A549 (cell line): Measurements from ENCODE around the gene CSRP2. TPM values are rescaled to one million over a fixed set of nuclear protein-coding genes. Genes with fewer than 3 reads are reported as not detected.
A peak's percentile ranks its signal among the peaks of the same experiment; 100 is the strongest.

ENCODE experiments used
- ATAC-seq, 2 experiments: fragments of 200-7000 bp in 1 of 2; fragments of >200 bp in 1 of 2; cut with Nextera tagmentation in 1 of 2; cut with Tn5 transposase in 1 of 2; 3 replicates each; pipeline versions ENCODE4 v1.8.0 to v1.9.1; 2018 to 2020; ENCODE audit warnings: mild to moderate bottlenecking in 1 of 2, moderate library complexity in 1 of 2
- CTCF ChIA-PET: fragments of 300-600 bp; sonication (Branson Sonifier 250); formaldehyde crosslinking; extraction: SDS; loops from one replicate; lab custom pipeline; 2021; ENCODE audit warnings: antibody characterized with exemption, inconsistent platforms; lab: Yijun Ruan, JAX
- POLR2A ChIA-PET: fragments of 350-600 bp; formaldehyde crosslinking; extraction: SDS; loops from one replicate; lab custom pipeline; 2021; ENCODE audit warnings: antibody characterized with exemption, inconsistent platforms; lab: Yijun Ruan, JAX
- DNase-seq, 2 experiments: peaks; one replicate each; pipeline versions ENCODE4 v3.0.0 to v3.0.0-alpha.2; 2011 to 2016; ENCODE audit warnings: low read depth in 1 of 2, low spot score in 1 of 2
- FAIRE-seq: peaks from 2 replicates; lab custom pipeline; 2011; peaks lifted over from hg19 to GRCh38; lab: Jason Lieb, UNC
- H3K27ac ChIP-seq, 2 experiments: fragments of >200 bp; sonication (Bioruptor Twin); formaldehyde crosslinking; 3 replicates each; pipeline ENCODE4 v1.5.1; 2016 to 2017
- H3K4me1 ChIP-seq: fragments of >200 bp; sonication (Bioruptor Twin); formaldehyde crosslinking; 3 replicates; pipeline ENCODE4 v1.6.1; 2016
- H3K4me2 ChIP-seq: fragments of >200 bp; sonication (Bioruptor Twin); formaldehyde crosslinking; 3 replicates; pipeline ENCODE4 v1.6.1; 2016
- H3K4me3 ChIP-seq: fragments of >200 bp; sonication (Bioruptor Twin); formaldehyde crosslinking; 3 replicates; pipeline ENCODE4 v1.5.1; 2016
- H3K9me3 ChIP-seq: fragments of >200 bp; sonication (Bioruptor Twin); formaldehyde crosslinking; 3 replicates; pipeline ENCODE4 v1.6.1; 2016
- ATOH8 ChIP-seq: fragments of 250-450 bp; sonication (Bioruptor Pico); IDR thresholded peaks from 2 replicates; pipeline ENCODE4 v1.5.0; 2020; ENCODE audit warnings: low read depth, mild to moderate bottlenecking, moderate library complexity
- BCL3 ChIP-seq: fragments of >200 bp; sonication (Bioruptor Twin); formaldehyde crosslinking; IDR thresholded peaks from 3 replicates; pipeline ENCODE4 v1.6.1; 2016
- BHLHE40 ChIP-seq: IDR thresholded peaks from 2 replicates; pipeline ENCODE4 v1.6.1; 2012; ENCODE audit warnings: low read depth, low read length, inconsistent platforms
- CBX2 ChIP-seq: fragments of 200-600 bp; sonication (generic); IDR thresholded peaks from 2 replicates; pipeline ENCODE4 v1.6.1; 2016; ENCODE audit warnings: low read depth, mild to moderate bottlenecking, borderline replicate concordance
- CBX8 ChIP-seq: fragments of 200-600 bp; sonication (generic); IDR thresholded peaks from 2 replicates; pipeline ENCODE4 v1.6.1; 2016
- CHD4 ChIP-seq: fragments of 200-600 bp; sonication (generic); IDR thresholded peaks from 2 replicates; pipeline ENCODE4 v1.6.1; 2016; ENCODE audit warnings: antibody characterized with exemption, mild to moderate bottlenecking, borderline replicate concordance
- CTCF ChIP-seq: fragments of >200 bp; sonication (Bioruptor Twin); formaldehyde crosslinking; IDR thresholded peaks from 3 replicates; pipeline ENCODE4 v1.5.1; 2016
- ELK1 ChIP-seq: fragments of 150-350 bp; IDR thresholded peaks from 2 replicates; pipeline ENCODE4 v1.6.1; 2014; ENCODE audit warnings: low read depth, mild to moderate bottlenecking, low read length
- EP300 ChIP-seq, 2 experiments: fragments of >200 bp; sonication (Bioruptor Twin); formaldehyde crosslinking; IDR thresholded peaks; 2 replicates in 1 of 2; 3 replicates in 1 of 2; pipeline ENCODE4 v1.6.1; 2016 to 2017
- ESRRA ChIP-seq: fragments of 150-350 bp; IDR thresholded peaks from 2 replicates; pipeline ENCODE4 v1.6.1; 2014; ENCODE audit warnings: mild to moderate bottlenecking, low read length, borderline replicate concordance
- FOSB ChIP-seq: fragments of 250-450 bp; sonication (Bioruptor Pico); IDR thresholded peaks from 2 replicates; pipeline ENCODE4 v1.5.0; 2020; ENCODE audit warnings: mild to moderate bottlenecking, moderate library complexity
- FOXS1 ChIP-seq: fragments of 250-450 bp; sonication (Bioruptor Pico); IDR thresholded peaks from 2 replicates; pipeline ENCODE4 v1.5.0; 2020; ENCODE audit warnings: mild to moderate bottlenecking, moderate library complexity
- HMGXB4 ChIP-seq: fragments of 250-450 bp; sonication (Bioruptor Pico); IDR thresholded peaks from 2 replicates; pipeline ENCODE4 v1.5.0; 2021; ENCODE audit warnings: mild to moderate bottlenecking, moderate library complexity, borderline replicate concordance
- HOXB13 ChIP-seq: fragments of 250-450 bp; sonication (Bioruptor Pico); IDR thresholded peaks from 2 replicates; pipeline ENCODE4 v1.5.0; 2020; ENCODE audit warnings: low read depth, mild to moderate bottlenecking, moderate library complexity
- NPAS2 ChIP-seq: fragments of 250-450 bp; sonication (Bioruptor Pico); IDR thresholded peaks from 2 replicates; pipeline ENCODE4 v1.8.0; 2022; ENCODE audit warnings: mild to moderate bottlenecking, moderate library complexity, borderline replicate concordance
- PHF8 ChIP-seq: fragments of 200-600 bp; sonication (generic); IDR thresholded peaks from 2 replicates; pipeline ENCODE4 v1.6.1; 2016; ENCODE audit warnings: low read depth, mild to moderate bottlenecking, antibody characterized with exemption, moderate library complexity, borderline replicate concordance
- RARB ChIP-seq: fragments of 250-450 bp; sonication (Bioruptor Pico); IDR thresholded peaks from 2 replicates; pipeline ENCODE4 v1.8.0; 2021; ENCODE audit warnings: mild to moderate bottlenecking, moderate library complexity
- RCOR1 ChIP-seq: fragments of 150-350 bp; IDR thresholded peaks from 2 replicates; pipeline ENCODE4 v1.6.1; 2014; ENCODE audit warnings: antibody characterized with exemption, low read length, low read depth
- REST ChIP-seq: fragments of 200-600 bp; sonication (generic); IDR thresholded peaks from 2 replicates; pipeline ENCODE4 v1.6.1; 2016; ENCODE audit warnings: antibody characterized with exemption, mild to moderate bottlenecking, moderate library complexity
- SMC3 ChIP-seq: fragments of >200 bp; sonication (Bioruptor Twin); formaldehyde crosslinking; IDR thresholded peaks from 3 replicates; pipeline ENCODE4 v1.6.1; 2018; ENCODE audit warnings: inconsistent platforms
- TP53 ChIP-seq: fragments of 250-450 bp; sonication (Bioruptor Pico); IDR thresholded peaks from 2 replicates; pipeline ENCODE4 v1.5.0; 2021; ENCODE audit warnings: mild to moderate bottlenecking, moderate library complexity
- ZC3H11A ChIP-seq: fragments of 450-650 bp; IDR thresholded peaks from 2 replicates; pipeline ENCODE4 v1.6.1; 2014; ENCODE audit warnings: antibody characterized with exemption, mild to moderate bottlenecking
- WGBS: methylation state at CpG from one replicate; pipeline ENCODE4 v1.1.6; 2017; ENCODE audit errors: missing lambda C conversion rate; 5-methylcytosine and 5-hydroxymethylcytosine counted together
- polyA plus RNA-seq, 4 experiments: library from polyadenylated mRNA; depleted of rRNA in 3 of 4; stranded (reverse); fragments of >200 nt; fragmentation: RNase III in 1 of 4; extraction: RNeasy Plus Mini Kit Qiagen cat#74134 plus additional on column Dnase treatment in 1 of 4; gene quantifications; 2 replicates in 3 of 4; 3 replicates in 1 of 4; pipeline ENCODE4 v1.2.3, GENCODE V29; 2011 to 2017

Gene CSRP2
- polyA plus RNA-seq, 2 of the 4 experiments (the other 2 are of a cell fraction): 19.2 to 23.6 TPM

- FAIRE-seq: no peak
- Histone ChIP-seq H3K9me3 (no peaks in the 10 kb centered on the region), H3K27ac (no peak overlapping the region), H3K4me1 (no peaks in the 10 kb centered on the region), H3K4me2 (no peak overlapping the region), H3K4me3 (no peak overlapping the region)
- no peak for TF ChIP-seq PHF8
- 56% methylated on average over 3 of the region's 3 CpGs for WGBS
- CTCF ChIA-PET: interaction anchor here (0.7 kb wide), 1 partner anchor 50 kb away, joined by 3 read pairs; no protein-coding TSS in a partner anchor
- no peak for ATAC-seq
- POLR2A ChIA-PET: no interaction called here
- no peak for DNase-seq
Measured at GRCh38 chr12:76836633-76837032, 42.2 kb downstream of the CSRP2 start.

GRCh38 chr12:76830436-76830835 is 48.4 kb downstream of the CSRP2 start:
- H3K27ac ChIP-seq: no peak overlapping the region
- no peaks in the 10 kb centered on the region for H3K4me1 ChIP-seq
- no peak overlapping the region for H3K4me2 ChIP-seq
- TF ChIP-seq HMGXB4 (CRISPR knock-in tag): no peak
- ChIA-PET POLR2A (no interaction called here), CTCF (no interaction called here)
- no peak overlapping the region for H3K4me3 ChIP-seq
- ATAC-seq (no peak), FAIRE-seq (peak; percentile 90), DNase-seq (no peak)
- no peaks in the 10 kb centered on the region for H3K9me3 ChIP-seq

- no peak overlapping the region for H3K4me3 ChIP-seq
- ChIA-PET CTCF (interaction anchor here (0.5 to 2.3 kb wide), 9 partner anchors 11 to 204 kb away, joined by 3 to 11 read pairs (median 5); no protein-coding TSS in a partner anchor), POLR2A (no interaction called here)
- DNase-seq (peak; percentile 39 to 52), ATAC-seq (peak; percentile 78 to 91; a peak in 5 of 6 replicates), FAIRE-seq (no peak)
- no peak overlapping the region for H3K27ac ChIP-seq
- no peaks in the 10 kb centered on the region for H3K4me1 ChIP-seq
- no peaks in the 10 kb centered on the region for H3K9me3 ChIP-seq
- no peak overlapping the region for H3K4me2 ChIP-seq
- WGBS: 21% methylated on average over 2 of the region's 2 CpGs
- TF ChIP-seq TP53 (CRISPR knock-in tag) (no peak), RCOR1 (no peak), SMC3 (peak; percentile 43; the same call in 2 of the 3 replicates), EP300 (IDR thresholded peaks at IDR 0.05) (no peak), ESRRA (no peak), HOXB13 (no peak), CBX8 (no peak), RARB (CRISPR knock-in tag) (no peak), REST (no peak), BCL3 (no peak), CTCF (peak; percentile 64), CHD4 (no peak), ATOH8 (CRISPR knock-in tag) (no peak), ZC3H11A (no peak), FOXS1 (CRISPR knock-in tag) (no peak), BHLHE40 (no peak), NPAS2 (CRISPR knock-in tag) (no peak), CBX2 (no peak), PHF8 (no peak), FOSB (CRISPR knock-in tag) (no peak), ELK1 (no peak)
Measured at GRCh38 chr12:76820888-76821482, 57.8 kb downstream of the CSRP2 start.
